ENCODE data around the gene ANKRD2. TPM values are rescaled to one million over a fixed set of nuclear protein-coding genes. Genes with fewer than 3 reads are reported as not detected.
A peak's percentile ranks its signal among the peaks of the same experiment; 100 is the strongest.
"Not testable (repeated sequence)": the region's sequence is repeated elsewhere in the genome, so short reads cannot be mapped to it uniquely, and the experiment has no call there.

Gene ANKRD2
- total RNA-seq, 3 donors from 2014 or later (not counting 1 experiment from before 2014, with no cell fraction given), result not detected

DNA sequence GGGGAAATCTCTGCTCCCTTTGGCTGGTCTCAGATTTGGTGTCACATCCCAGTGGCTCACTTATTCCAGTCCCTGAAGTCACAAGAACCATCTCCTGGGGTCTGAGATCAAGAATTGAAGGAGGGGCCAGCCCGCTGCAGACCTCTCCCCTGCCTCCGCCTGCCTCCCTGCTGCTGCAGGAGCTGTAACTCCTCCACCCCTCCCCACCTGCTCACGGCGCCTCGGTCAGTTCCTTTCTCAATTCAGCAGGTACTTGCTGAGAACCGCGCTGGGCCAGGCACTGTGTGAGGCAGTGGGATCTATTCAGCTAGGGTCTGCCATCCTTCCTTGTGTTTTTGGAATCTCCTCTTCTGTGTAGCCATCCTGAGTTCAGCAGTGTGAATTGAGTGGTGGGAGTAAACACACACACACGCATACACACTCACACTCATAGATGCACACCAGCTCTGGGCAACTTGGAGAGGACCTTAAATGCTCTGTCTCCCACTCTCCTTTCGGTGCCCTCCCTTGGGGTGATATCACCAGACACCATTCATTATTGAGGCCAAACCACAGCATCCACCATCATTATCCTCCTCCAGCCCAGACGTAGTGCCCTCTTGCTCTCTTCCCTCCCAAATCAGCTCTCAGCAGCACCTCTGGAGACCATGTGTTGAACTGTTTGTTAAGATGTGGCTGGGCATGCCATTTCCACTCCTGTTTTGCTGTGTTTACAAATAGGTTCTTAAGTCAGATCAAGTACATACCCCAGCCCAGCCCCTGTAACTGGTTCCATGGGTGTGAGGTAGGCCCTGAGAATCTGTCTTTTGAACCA, 22.0 kb upstream of the ANKRD2 start:
- H3K4me3 Mint-ChIP-seq, result no peak overlapping the region
- H3K4me1 Mint-ChIP-seq, result peaks cover 0 to 4% of the 10 kb centered on the region in 2 donors
- TF ChIP-seq, protein P1, sequence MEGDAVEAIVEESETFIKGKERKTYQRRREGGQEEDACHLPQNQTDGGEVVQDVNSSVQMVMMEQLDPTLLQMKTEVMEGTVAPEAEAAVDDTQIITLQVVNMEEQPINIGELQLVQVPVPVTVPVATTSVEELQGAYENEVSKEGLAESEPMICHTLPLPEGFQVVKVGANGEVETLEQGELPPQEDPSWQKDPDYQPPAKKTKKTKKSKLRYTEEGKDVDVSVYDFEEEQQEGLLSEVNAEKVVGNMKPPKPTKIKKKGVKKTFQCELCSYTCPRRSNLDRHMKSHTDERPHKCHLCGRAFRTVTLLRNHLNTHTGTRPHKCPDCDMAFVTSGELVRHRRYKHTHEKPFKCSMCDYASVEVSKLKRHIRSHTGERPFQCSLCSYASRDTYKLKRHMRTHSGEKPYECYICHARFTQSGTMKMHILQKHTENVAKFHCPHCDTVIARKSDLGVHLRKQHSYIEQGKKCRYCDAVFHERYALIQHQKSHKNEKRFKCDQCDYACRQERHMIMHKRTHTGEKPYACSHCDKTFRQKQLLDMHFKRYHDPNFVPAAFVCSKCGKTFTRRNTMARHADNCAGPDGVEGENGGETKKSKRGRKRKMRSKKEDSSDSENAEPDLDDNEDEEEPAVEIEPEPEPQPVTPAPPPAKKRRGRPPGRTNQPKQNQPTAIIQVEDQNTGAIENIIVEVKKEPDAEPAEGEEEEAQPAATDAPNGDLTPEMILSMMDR (IDR thresholded peaks at IDR 0.05), result no peak
- intact Hi-C loops (cut with micrococcal nuclease), result no loop called here
- DNase-seq, result no peak
- H3K36me3 ChIP-seq (ENCODE audit: control insufficient read depth, insufficient read depth, low read length), result no peaks in the 10 kb centered on the region
- 95% methylated on average over 10 of the region's 10 CpGs for WGBS (ENCODE audit: insufficient coverage)
- H3K9me3 ChIP-seq (ENCODE audit: control insufficient read depth, insufficient read depth, low read length), result no peaks in the 10 kb centered on the region
- H3K27me3 Mint-ChIP-seq (ENCODE audit: low read depth in 2 of 2), result peaks cover 0 to 4% of the 10 kb centered on the region in 2 donors
- H3K27me3 ChIP-seq (ENCODE audit: control insufficient read depth, insufficient read depth, low read length), result no peaks in the 10 kb centered on the region
- H3K9me3 Mint-ChIP-seq, result no peaks in the 10 kb centered on the region
- no peak overlapping the region for H3K27ac Mint-ChIP-seq
- ATAC-seq, result no peak
- H3K4me3 ChIP-seq (ENCODE audit: low read length), result no peak overlapping the region
- H3K27ac ChIP-seq (ENCODE audit: low read length), result no peak overlapping the region
- no peaks in the 10 kb centered on the region for H3K4me1 ChIP-seq (ENCODE audit: control insufficient read depth, insufficient read depth, low read length)
- no peaks in the 10 kb centered on the region for H3K36me3 Mint-ChIP-seq

DNA sequence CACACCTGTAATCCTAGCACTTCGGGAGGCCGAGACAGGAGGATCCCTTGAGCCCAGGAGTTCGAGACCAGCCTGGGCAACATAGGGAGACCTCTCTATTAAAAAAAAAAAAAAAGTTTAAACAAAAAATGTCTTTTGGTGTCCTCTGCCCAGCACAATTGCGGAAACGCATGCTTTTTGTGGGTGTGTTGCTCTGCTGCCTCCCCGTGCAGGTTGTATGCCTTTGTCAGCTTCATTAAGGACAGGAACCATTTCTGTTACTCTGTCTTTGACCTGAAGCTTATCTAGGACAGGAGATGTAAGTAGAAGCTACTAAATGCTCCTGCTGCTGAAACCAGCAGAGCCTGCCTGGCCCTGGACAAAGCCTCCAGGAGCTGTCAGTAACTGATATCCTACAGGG, 21.3 kb upstream of the ANKRD2 start:
- no peak overlapping the region for H3K27ac Mint-ChIP-seq
- intact Hi-C loops (cut with micrococcal nuclease), result no loop called here
- no peak for ATAC-seq

DNA sequence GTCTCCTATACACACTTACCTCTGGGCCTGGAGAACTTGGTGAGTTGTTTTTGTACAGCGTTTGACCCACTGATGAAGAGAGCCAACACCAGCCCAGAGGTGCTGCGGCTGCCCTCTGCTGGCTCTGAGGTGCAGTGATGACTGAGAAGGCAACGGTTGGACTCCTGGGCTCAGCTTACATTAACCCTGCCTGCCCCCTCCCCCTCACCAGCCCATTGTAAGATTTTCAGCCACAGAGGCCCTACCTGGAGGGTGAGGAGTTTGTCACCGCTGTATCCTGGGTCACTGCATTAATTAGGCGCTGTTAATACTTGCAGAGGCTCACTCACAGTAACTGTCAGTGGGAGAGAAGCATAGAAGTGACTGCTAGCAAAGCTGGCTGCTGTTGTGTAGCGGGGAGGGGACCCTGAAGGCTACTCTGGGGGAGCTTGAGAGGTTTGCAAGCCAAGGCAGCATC, 19.0 kb upstream of the ANKRD2 start:
- TF ChIP-seq, protein P1 (IDR thresholded peaks at IDR 0.05), result peak; percentile 68
- Mint-ChIP-seq H3K27me3 (ENCODE audit: low read depth in 2 of 2) (no peaks in the 10 kb centered on the region), H3K9me3 (no peaks in the 10 kb centered on the region), H3K27ac (no peak overlapping the region), H3K4me1 (peaks cover 0 to 4% of the 10 kb centered on the region in 2 donors), H3K4me3 (no peak overlapping the region), H3K36me3 (no peaks in the 10 kb centered on the region)
- no peaks in the 10 kb centered on the region for H3K9me3 ChIP-seq (ENCODE audit: control insufficient read depth, insufficient read depth, low read length)
- H3K4me1 ChIP-seq (ENCODE audit: control insufficient read depth, insufficient read depth, low read length), result no peaks in the 10 kb centered on the region
- WGBS (ENCODE audit: insufficient coverage), result 25% methylated on average over 6 of the region's 6 CpGs
- H3K27me3 ChIP-seq (ENCODE audit: control insufficient read depth, insufficient read depth, low read length), result no peaks in the 10 kb centered on the region
- ATAC-seq, result peak; percentile 67 to 99 (median 88)
- no peaks in the 10 kb centered on the region for H3K36me3 ChIP-seq (ENCODE audit: control insufficient read depth, insufficient read depth, low read length)
- H3K27ac ChIP-seq (ENCODE audit: low read length), result no peak overlapping the region
- intact Hi-C loops (cut with micrococcal nuclease), result loop anchor here (1.0 kb wide), 2 partner anchors 90 to 146 kb away; no protein-coding TSS in a partner anchor
- no peak overlapping the region for H3K4me3 ChIP-seq (ENCODE audit: low read length)
- DNase-seq, result peak; percentile 42 to 74

More for the DNA sequence above, 21.3 kb upstream of the ANKRD2 start:
- H3K36me3 ChIP-seq (ENCODE audit: control insufficient read depth, insufficient read depth, low read length), result no peaks in the 10 kb centered on the region
- H3K4me3 ChIP-seq (ENCODE audit: low read length), result no peak overlapping the region
- Mint-ChIP-seq H3K9me3 (no peaks in the 10 kb centered on the region), H3K27me3 (ENCODE audit: low read depth in 2 of 2) (peaks cover 0 to 4% of the 10 kb centered on the region in 2 donors), H3K4me3 (no peak overlapping the region), H3K4me1 (peaks cover 0 to 4% of the 10 kb centered on the region in 2 donors), H3K36me3 (no peaks in the 10 kb centered on the region)
- no peaks in the 10 kb centered on the region for H3K4me1 ChIP-seq (ENCODE audit: control insufficient read depth, insufficient read depth, low read length)
- TF ChIP-seq, protein P1 (IDR thresholded peaks at IDR 0.05), result no peak
- DNase-seq, result no peak
- H3K27ac ChIP-seq (ENCODE audit: low read length), result no peak overlapping the region
- H3K9me3 ChIP-seq (ENCODE audit: control insufficient read depth, insufficient read depth, low read length), result no peaks in the 10 kb centered on the region
- 97% methylated on average over 6 of the region's 6 CpGs for WGBS (ENCODE audit: insufficient coverage)
- no peaks in the 10 kb centered on the region for H3K27me3 ChIP-seq (ENCODE audit: control insufficient read depth, insufficient read depth, low read length)

DNA sequence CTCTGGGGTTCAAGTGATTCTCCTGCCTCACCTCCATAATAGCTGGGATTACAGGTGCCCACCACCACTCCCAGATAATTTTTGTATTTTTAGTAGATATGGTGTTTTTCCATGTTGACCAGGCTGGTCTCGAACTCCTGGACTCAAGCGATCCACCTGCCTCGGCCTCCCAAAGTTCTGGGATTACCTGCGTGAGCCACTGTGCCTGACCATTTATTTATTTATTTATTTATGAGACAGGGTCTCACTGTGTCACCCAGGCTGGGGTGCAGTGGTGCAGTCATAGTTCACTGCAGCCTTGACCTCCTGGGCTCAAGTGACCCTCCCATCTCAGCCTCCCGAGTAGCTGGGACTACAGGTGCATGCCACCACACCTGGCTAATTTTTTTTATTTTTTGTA, 18.2 kb upstream of the ANKRD2 start:
- DNase-seq; H3K4me3 Mint-ChIP-seq; H3K9me3 Mint-ChIP-seq; H3K27ac Mint-ChIP-seq; H3K4me1 ChIP-seq (ENCODE audit: control insufficient read depth, insufficient read depth, low read length); H3K36me3 Mint-ChIP-seq; H3K27me3 ChIP-seq (ENCODE audit: control insufficient read depth, insufficient read depth, low read length); intact Hi-C loops (cut with micrococcal nuclease); H3K9me3 ChIP-seq (ENCODE audit: control insufficient read depth, insufficient read depth, low read length); H3K36me3 ChIP-seq (ENCODE audit: control insufficient read depth, insufficient read depth, low read length); H3K4me3 ChIP-seq (ENCODE audit: low read length); ATAC-seq; H3K27me3 Mint-ChIP-seq (ENCODE audit: low read depth in 2 of 2); H3K4me1 Mint-ChIP-seq; H3K27ac ChIP-seq (ENCODE audit: low read length): not testable (repeated sequence)
- 94% methylated on average over 5 of the region's 5 CpGs for WGBS (ENCODE audit: insufficient coverage)

DNA sequence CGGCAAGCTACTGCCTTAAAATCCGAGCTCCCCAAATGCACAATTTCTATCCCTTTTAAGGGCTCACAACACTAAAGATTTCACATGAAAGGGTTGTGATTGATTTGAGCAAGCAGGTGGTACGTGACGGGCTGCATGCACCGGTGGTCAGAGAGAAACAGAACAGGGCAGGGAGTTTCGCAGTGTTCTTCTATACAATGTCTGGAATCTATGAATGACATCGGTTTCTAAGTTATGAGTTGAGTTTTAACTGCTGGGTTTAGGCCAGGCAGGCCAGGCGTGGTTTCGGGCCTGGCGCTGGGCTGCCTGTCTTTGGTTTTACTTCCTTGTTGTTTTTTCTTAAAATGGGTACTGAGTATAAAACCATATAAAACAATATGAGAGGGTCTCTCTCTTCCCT, 17.0 kb upstream of the ANKRD2 start:
- H3K27ac Mint-ChIP-seq; DNase-seq; H3K27me3 Mint-ChIP-seq (ENCODE audit: low read depth in 2 of 2); H3K36me3 ChIP-seq (ENCODE audit: control insufficient read depth, insufficient read depth, low read length); H3K9me3 ChIP-seq (ENCODE audit: control insufficient read depth, insufficient read depth, low read length); H3K4me3 Mint-ChIP-seq; H3K4me1 Mint-ChIP-seq; H3K27me3 ChIP-seq (ENCODE audit: control insufficient read depth, insufficient read depth, low read length); H3K9me3 Mint-ChIP-seq; H3K4me1 ChIP-seq (ENCODE audit: control insufficient read depth, insufficient read depth, low read length); intact Hi-C loops (cut with micrococcal nuclease); H3K36me3 Mint-ChIP-seq; H3K4me3 ChIP-seq (ENCODE audit: low read length); H3K27ac ChIP-seq (ENCODE audit: low read length); ATAC-seq: not testable (repeated sequence)
- 74% methylated on average over 3 of the region's 10 CpGs for WGBS (ENCODE audit: insufficient coverage)

All from natural killer cell (primary cell).